H1 (cell line): ENCODE data around the gene RAB1B. TPM values are rescaled to one million over a fixed set of nuclear protein-coding genes. Genes with fewer than 3 reads are reported as not detected.

Source experiments
- E2F6 ChIP-seq: IDR thresholded peaks from 2 replicates; pipeline ENCODE4 v1.6.1; 2012; ENCODE audit warnings: inconsistent platforms
- HDAC2 ChIP-seq, 2 experiments: fragments of 300-600 bp in 1 of 2; sonication (generic) in 1 of 2; IDR thresholded peaks; 2 replicates each; pipeline ENCODE4 v1.6.1; 2011 to 2012; ENCODE audit warnings: low read depth in 2 of 2, low read length in 2 of 2, mild to moderate bottlenecking in 2 of 2, moderate library complexity in 2 of 2, borderline replicate concordance in 1 of 2, inconsistent platforms in 1 of 2
- PHF8 ChIP-seq: fragments of 200-600 bp; sonication (generic); conservative IDR thresholded peaks from 2 replicates; pipeline ENCODE4 v1.7.1; 2012; ENCODE audit warnings: low read depth, mild to moderate bottlenecking, inconsistent platforms, low read length, moderate library complexity
- TAF1 ChIP-seq: IDR thresholded peaks from 2 replicates; pipeline ENCODE4 v1.6.1; 2011; ENCODE audit warnings: mild to moderate bottlenecking, low read depth, low read length
- polyA plus RNA-seq, 7 experiments: library from polyadenylated mRNA; depleted of rRNA in 3 of 7; stranded (reverse) in 5 of 7; unstranded in 2 of 7; fragments of >200 nt in 5 of 7; fragments of 200-250 nt in 2 of 7; gene quantifications; 1 replicate in 5 of 7; 2 replicates in 1 of 7; 4 replicates in 1 of 7; pipeline versions ENCODE4 v1.2.1 to v1.2.3, GENCODE V29; 2011 to 2013; ENCODE audit warnings: missing spikeins in 2 of 7, mixed read lengths in 2 of 7
- total RNA-seq: library from RNA; stranded (reverse); fragmentation: NEBNext Ultra II Directional; extraction: Animal tissue kit (Norgen Biotek cat#: 25700); gene quantifications from 2 replicates; pipeline ENCODE4 v1.2.1, GENCODE V29; 2021
- TF ChIP-seq, protein P1 (sequence below): IDR thresholded peaks from 2 replicates; pipeline ENCODE4 v1.6.1; 2011; ENCODE audit warnings: low read length, improper control_type of control experiment

RAB1B gene
- total and polyA plus RNA-seq, 2 of the 8 experiments (the other 6 are each of a cell fraction or from before 2014, with no cell fraction given): 100 to 217 TPM

- TF ChIP-seq, protein P1, sequence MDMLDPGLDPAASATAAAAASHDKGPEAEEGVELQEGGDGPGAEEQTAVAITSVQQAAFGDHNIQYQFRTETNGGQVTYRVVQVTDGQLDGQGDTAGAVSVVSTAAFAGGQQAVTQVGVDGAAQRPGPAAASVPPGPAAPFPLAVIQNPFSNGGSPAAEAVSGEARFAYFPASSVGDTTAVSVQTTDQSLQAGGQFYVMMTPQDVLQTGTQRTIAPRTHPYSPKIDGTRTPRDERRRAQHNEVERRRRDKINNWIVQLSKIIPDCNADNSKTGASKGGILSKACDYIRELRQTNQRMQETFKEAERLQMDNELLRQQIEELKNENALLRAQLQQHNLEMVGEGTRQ: no peak
- TF ChIP-seq PHF8: peak; percentile 37; the same call in 1 of the 2 replicates
- TF ChIP-seq TAF1: peak; percentile 55
- TF ChIP-seq E2F6: peak; percentile 44
- peak in 1 of 2 experiments; percentile 41; a peak in 2 of 4 replicates for TF ChIP-seq HDAC2 (IDR thresholded peaks at IDR 0.05; ENCODE audit: borderline replicate concordance in 1 of 2, low read depth in 2 of 2, low read length in 2 of 2)
Observed at GRCh38 chr11:66312549-66313320, 44.3 kb downstream of the RAB1B start (continued).
